Gastroesophageal sphincter (tissue), 4 donors: ENCODE data around the gene ERN2. TPM values are rescaled to one million over a fixed set of nuclear protein-coding genes. Genes with fewer than 3 reads are reported as not detected.
"Not testable (repeated sequence)": the region's sequence is repeated elsewhere in the genome, so short reads cannot be mapped to it uniquely, and the experiment has no call there.

Experiments used
- ATAC-seq: fragments of 150-250 bp; one replicate; pipeline ENCODE4 v1.9.1; 2016; ENCODE audit warnings: mild to moderate bottlenecking, moderate library complexity
- H3K27ac ChIP-seq, 4 donors: fragments of 200-600 bp; sonication (generic) in 3 of 4; 1 replicate in 3 of 4; 2 replicates in 1 of 4; pipeline ENCODE4 v1.5.1; 2016 to 2019
- H3K27me3 ChIP-seq: fragments of 200-600 bp; sonication (generic); one replicate; pipeline ENCODE4 v1.5.1; 2019
- H3K36me3 ChIP-seq, 2 donors: fragments of 200-600 bp; sonication (generic); one replicate each; pipeline ENCODE4 v1.5.1; 2019; ENCODE audit warnings: control low read depth in 1 of 2
- H3K4me1 ChIP-seq, 3 donors: fragments of 200-600 bp; sonication (generic); 1 replicate in 2 of 3; 2 replicates in 1 of 3; pipeline ENCODE4 v1.5.1; 2016 to 2019; ENCODE audit warnings: control low read depth in 2 of 3
- H3K4me3 ChIP-seq, 2 donors: fragments of 200-600 bp; sonication (generic); one replicate each; pipeline ENCODE4 v1.5.1; 2019; ENCODE audit warnings: mild to moderate bottlenecking in 1 of 2, moderate library complexity in 1 of 2
- H3K9me3 ChIP-seq, 3 donors: fragments of 200-600 bp; sonication (generic); one replicate each; pipeline ENCODE4 v1.5.1; 2017 to 2019; ENCODE audit warnings: control low read depth in 2 of 3
- EP300 ChIP-seq: sonication (generic); formaldehyde crosslinking; IDR thresholded peaks from one replicate; pipeline ENCODE4 v1.6.1; 2017; ENCODE audit warnings: antibody characterized with exemption, mild to moderate bottlenecking
- POLR2A ChIP-seq, 2 donors: fragments of 450-650 bp; IDR thresholded peaks; one replicate each; pipeline ENCODE4 v1.6.1; 2017; ENCODE audit warnings: antibody characterized with exemption in 2 of 2, mild to moderate bottlenecking in 2 of 2, moderate library complexity in 1 of 2
- POLR2AphosphoS5 ChIP-seq: sonication (generic); formaldehyde crosslinking; IDR thresholded peaks from one replicate; pipeline ENCODE4 v1.6.1; 2017; ENCODE audit warnings: antibody characterized with exemption
- WGBS, 2 donors: methylation state at CpG; one replicate each; pipeline ENCODE4 v1.1.5; 2018; ENCODE audit warnings: low coverage in 1 of 2; 5-methylcytosine and 5-hydroxymethylcytosine counted together
- total RNA-seq, 4 donors: library from RNA; depleted of rRNA; stranded (reverse); fragments of >200 nt; gene quantifications; one replicate each; pipeline ENCODE4 v1.1.0, GENCODE V29; 2016
- TF ChIP-seq, protein P1 (sequence below), 4 experiments: fragments of 200-600 bp in 2 of 4; fragments of 450-650 bp in 2 of 4; sonication (generic) in 1 of 4; IDR thresholded peaks; one replicate each; pipeline ENCODE4 v1.5.1; 2017 to 2019; ENCODE audit warnings: antibody characterized with exemption in 4 of 4, mild to moderate bottlenecking in 2 of 4, moderate library complexity in 2 of 4

Gene ERN2
- total RNA-seq, 4 donors from 2014 or later: 2.3 TPM; not detected in 3

DNA sequence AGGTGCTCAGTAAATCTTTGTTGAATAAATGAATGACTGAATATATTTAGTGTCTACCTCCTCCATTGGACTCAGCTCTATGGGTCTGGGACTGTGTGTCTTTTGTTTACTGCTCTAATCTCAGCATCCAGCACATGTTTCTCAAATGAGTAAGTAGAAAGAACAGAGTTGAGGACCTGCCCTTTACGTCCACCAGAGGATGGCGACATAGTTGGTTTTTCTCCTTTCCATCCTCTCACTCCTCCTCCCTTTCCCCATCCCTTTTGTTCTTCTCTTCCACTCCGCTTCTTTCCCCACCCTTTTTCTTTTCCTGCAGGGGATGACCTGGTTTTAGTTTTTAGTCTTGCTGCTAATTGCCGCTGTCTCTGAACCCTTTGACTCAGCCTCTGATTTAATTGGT lies 29.7 kb upstream of the ERN2 start:
- no peak for ATAC-seq
- Histone ChIP-seq H3K27ac (no peak overlapping the region), H3K4me1 (no peaks in the 10 kb centered on the region), H3K27me3 (peaks cover 47% of the 10 kb centered on the region), H3K36me3 (no peaks in the 10 kb centered on the region), H3K4me3 (no peak overlapping the region), H3K9me3 (peaks cover 0 to 15% (median 0%) of the 10 kb centered on the region in 3 donors)
- TF ChIP-seq POLR2A (IDR thresholded peaks at IDR 0.05): no peak
- no peak for TF ChIP-seq EP300
- TF ChIP-seq POLR2AphosphoS5: no peak
- TF ChIP-seq, protein P1, sequence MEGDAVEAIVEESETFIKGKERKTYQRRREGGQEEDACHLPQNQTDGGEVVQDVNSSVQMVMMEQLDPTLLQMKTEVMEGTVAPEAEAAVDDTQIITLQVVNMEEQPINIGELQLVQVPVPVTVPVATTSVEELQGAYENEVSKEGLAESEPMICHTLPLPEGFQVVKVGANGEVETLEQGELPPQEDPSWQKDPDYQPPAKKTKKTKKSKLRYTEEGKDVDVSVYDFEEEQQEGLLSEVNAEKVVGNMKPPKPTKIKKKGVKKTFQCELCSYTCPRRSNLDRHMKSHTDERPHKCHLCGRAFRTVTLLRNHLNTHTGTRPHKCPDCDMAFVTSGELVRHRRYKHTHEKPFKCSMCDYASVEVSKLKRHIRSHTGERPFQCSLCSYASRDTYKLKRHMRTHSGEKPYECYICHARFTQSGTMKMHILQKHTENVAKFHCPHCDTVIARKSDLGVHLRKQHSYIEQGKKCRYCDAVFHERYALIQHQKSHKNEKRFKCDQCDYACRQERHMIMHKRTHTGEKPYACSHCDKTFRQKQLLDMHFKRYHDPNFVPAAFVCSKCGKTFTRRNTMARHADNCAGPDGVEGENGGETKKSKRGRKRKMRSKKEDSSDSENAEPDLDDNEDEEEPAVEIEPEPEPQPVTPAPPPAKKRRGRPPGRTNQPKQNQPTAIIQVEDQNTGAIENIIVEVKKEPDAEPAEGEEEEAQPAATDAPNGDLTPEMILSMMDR (IDR thresholded peaks at IDR 0.05): no peak
- WGBS, 2 donors: 19 to 40% methylated on average over 4 of the region's 4 CpGs

- peaks cover 0 to 6% (median 0%) of the 10 kb centered on the region in 3 donors for H3K9me3 ChIP-seq
- H3K4me1 ChIP-seq: no peaks in the 10 kb centered on the region
- peaks cover 40% of the 10 kb centered on the region for H3K27me3 ChIP-seq
- 17 to 21% methylated on average over 2 of the region's 2 CpGs for WGBS, 2 donors
- TF ChIP-seq, protein P1 (IDR thresholded peaks at IDR 0.05): no peak
- no peak for TF ChIP-seq POLR2AphosphoS5
- TF ChIP-seq EP300: no peak
- no peak for TF ChIP-seq POLR2A (IDR thresholded peaks at IDR 0.05)
- no peak overlapping the region for H3K4me3 ChIP-seq
- no peak overlapping the region for H3K27ac ChIP-seq
- no peak for ATAC-seq
- H3K36me3 ChIP-seq: no peaks in the 10 kb centered on the region
Observed at GRCh38 chr16:23741675-23742303, 28.8 kb upstream of the ERN2 start.

GRCh38 chr16:23739516-23739915 lies 26.5 kb upstream of the ERN2 start:
- no peak overlapping the region for H3K4me3 ChIP-seq
- no peaks in the 10 kb centered on the region for H3K36me3 ChIP-seq
- H3K27ac ChIP-seq: no peak overlapping the region
- peaks cover 32% of the 10 kb centered on the region for H3K27me3 ChIP-seq
- no peak for ATAC-seq
- no peaks in the 10 kb centered on the region for H3K4me1 ChIP-seq
- H3K9me3 ChIP-seq: no peaks in the 10 kb centered on the region
- WGBS, 2 donors: 58 to 64% methylated on average over 1 of the region's 1 CpG
- TF ChIP-seq EP300 (no peak), POLR2AphosphoS5 (no peak)
- TF ChIP-seq, protein P1 (IDR thresholded peaks at IDR 0.05): no peak

- not testable (repeated sequence) for H3K9me3 ChIP-seq, ATAC-seq, H3K4me3 ChIP-seq, H3K36me3 ChIP-seq, H3K4me1 ChIP-seq, H3K27ac ChIP-seq
- H3K27me3 ChIP-seq: peaks cover 16% of the 10 kb centered on the region
- 71 to 89% methylated on average over 1 of the region's 1 CpG for WGBS, 2 donors
Observed at GRCh38 chr16:23737423-23738028, 24.5 kb upstream of the ERN2 start.

GRCh38 chr16:23734176-23734893 lies 21.3 kb upstream of the ERN2 start:
- no peak overlapping the region for H3K4me3 ChIP-seq
- no peak overlapping the region for H3K27ac ChIP-seq
- no peaks in the 10 kb centered on the region for H3K9me3 ChIP-seq
- 77 to 78% methylated on average over 12 to 18 of the region's 19 CpGs for WGBS, 2 donors
- TF ChIP-seq POLR2AphosphoS5: no peak
- no peak for TF ChIP-seq POLR2A (IDR thresholded peaks at IDR 0.05)
- TF ChIP-seq EP300: no peak
- TF ChIP-seq, protein P1 (IDR thresholded peaks at IDR 0.05): no peak
- H3K4me1 ChIP-seq: no peaks in the 10 kb centered on the region
- peaks cover 30% of the 10 kb centered on the region for H3K27me3 ChIP-seq
- ATAC-seq: no peak
- no peaks in the 10 kb centered on the region for H3K36me3 ChIP-seq
